SK-N-SH treated with all-trans-retinoic acid at 6 μM for 48 hours (cell line): ENCODE measurements around the gene UBE2H.

Experiments used
- ESRRG ChIP-seq: fragments of 250-450 bp; sonication (Bioruptor Pico); IDR thresholded peaks from 2 replicates; pipeline ENCODE4 v1.6.1; 2021; ENCODE audit warnings: mild to moderate bottlenecking
- PATZ1 ChIP-seq: fragments of 250-450 bp; sonication (Bioruptor Pico); IDR thresholded peaks from 2 replicates; pipeline ENCODE4 v1.8.0; 2020; ENCODE audit warnings: mild to moderate bottlenecking, moderate library complexity, borderline replicate concordance
- ZFP3 ChIP-seq: fragments of 250-450 bp; sonication (Bioruptor Pico); IDR thresholded peaks from 2 replicates; pipeline ENCODE4 v1.5.0; 2020; ENCODE audit warnings: mild to moderate bottlenecking, moderate library complexity

- TF ChIP-seq ESRRG (CRISPR knock-in tag) (no peak), PATZ1 (CRISPR knock-in tag) (no peak), ZFP3 (CRISPR knock-in tag) (no peak)
Observed at GRCh38 chr7:129821476-129821875, 131.3 kb downstream of the UBE2H start.
